ENCODE measurements around the gene STK40.

The STK40 gene

GRCh38 chr1:36419569-36419968 lies 33.8 kb upstream of the STK40 start:
- no peak overlapping the region for H3K4me3 ChIP-seq (ENCODE audit: insufficient read length, low read depth)
- TF ChIP-seq YY1 (IDR thresholded peaks at IDR 0.05; ENCODE audit: insufficient read depth, insufficient read length): no peak
- no peak for TF ChIP-seq SUZ12 (IDR thresholded peaks at IDR 0.05; ENCODE audit: extremely low read depth, insufficient read depth, insufficient read length)
- TF ChIP-seq ZNF274 (IDR thresholded peaks at IDR 0.05; ENCODE audit: low read depth, low read length): no peak
- DNase-seq (ENCODE audit: low read depth, low spot score): no peak
- no peak overlapping the region for H3K9ac ChIP-seq (ENCODE audit: insufficient read length, low read depth)
- H3K9me3 ChIP-seq (ENCODE audit: insufficient read depth, low read length): peaks cover 3% of the 10 kb centered on the region; the same call in 1 of the 2 replicates
- peaks cover 2% of the 10 kb centered on the region for H3K36me3 ChIP-seq (ENCODE audit: insufficient read depth, insufficient read length, low read length)
- no peaks in the 10 kb centered on the region for H3K4me1 ChIP-seq (ENCODE audit: insufficient read depth, insufficient read length)
- H3K27me3 ChIP-seq (ENCODE audit: insufficient read depth, insufficient read length): no peaks in the 10 kb centered on the region

GRCh38 chr1:36419140-36419539 lies 33.4 kb upstream of the STK40 start:
- TF ChIP-seq ZNF274 (IDR thresholded peaks at IDR 0.05; ENCODE audit: low read depth, low read length) (no peak), YY1 (IDR thresholded peaks at IDR 0.05; ENCODE audit: insufficient read depth, insufficient read length) (no peak), SUZ12 (IDR thresholded peaks at IDR 0.05; ENCODE audit: extremely low read depth, insufficient read depth, insufficient read length) (no peak)
- Histone ChIP-seq H3K4me3 (ENCODE audit: insufficient read length, low read depth) (no peak overlapping the region), H3K9ac (ENCODE audit: insufficient read length, low read depth) (no peak overlapping the region), H3K9me3 (ENCODE audit: insufficient read depth, low read length) (peaks cover 8% of the 10 kb centered on the region; the same call in 1 of the 2 replicates), H3K27me3 (ENCODE audit: insufficient read depth, insufficient read length) (no peaks in the 10 kb centered on the region), H3K4me1 (ENCODE audit: insufficient read depth, insufficient read length) (no peaks in the 10 kb centered on the region), H3K36me3 (ENCODE audit: insufficient read depth, insufficient read length, low read length) (peaks cover 2% of the 10 kb centered on the region)
- no peak for DNase-seq (ENCODE audit: low read depth, low spot score)

GRCh38 chr1:36417931-36418330 lies 32.2 kb upstream of the STK40 start:
- Histone ChIP-seq H3K36me3 (ENCODE audit: insufficient read depth, insufficient read length, low read length) (peaks cover 2% of the 10 kb centered on the region), H3K27me3 (ENCODE audit: insufficient read depth, insufficient read length) (no peaks in the 10 kb centered on the region), H3K4me3 (ENCODE audit: insufficient read length, low read depth) (no peak overlapping the region), H3K4me1 (ENCODE audit: insufficient read depth, insufficient read length) (no peaks in the 10 kb centered on the region), H3K9me3 (ENCODE audit: insufficient read depth, low read length) (peaks cover 10% of the 10 kb centered on the region; the same call in 1 of the 2 replicates), H3K9ac (ENCODE audit: insufficient read length, low read depth) (no peak overlapping the region)
- no peak for TF ChIP-seq YY1 (IDR thresholded peaks at IDR 0.05; ENCODE audit: insufficient read depth, insufficient read length)
- TF ChIP-seq ZNF274 (IDR thresholded peaks at IDR 0.05; ENCODE audit: low read depth, low read length): no peak
- TF ChIP-seq SUZ12 (IDR thresholded peaks at IDR 0.05; ENCODE audit: extremely low read depth, insufficient read depth, insufficient read length): no peak
- no peak for DNase-seq (ENCODE audit: low read depth, low spot score)

GRCh38 chr1:36415661-36416326 lies 30.1 kb upstream of the STK40 start:
- Histone ChIP-seq H3K9me3 (ENCODE audit: insufficient read depth, low read length) (peaks cover 10% of the 10 kb centered on the region; the same call in 1 of the 2 replicates), H3K9ac (ENCODE audit: insufficient read length, low read depth) (no peak overlapping the region), H3K27me3 (ENCODE audit: insufficient read depth, insufficient read length) (no peaks in the 10 kb centered on the region), H3K36me3 (ENCODE audit: insufficient read depth, insufficient read length, low read length) (no peaks in the 10 kb centered on the region), H3K4me3 (ENCODE audit: insufficient read length, low read depth) (no peak overlapping the region), H3K4me1 (ENCODE audit: insufficient read depth, insufficient read length) (no peaks in the 10 kb centered on the region)
- no peak for DNase-seq (ENCODE audit: low read depth, low spot score)
- TF ChIP-seq SUZ12 (IDR thresholded peaks at IDR 0.05; ENCODE audit: extremely low read depth, insufficient read depth, insufficient read length) (no peak), ZNF274 (IDR thresholded peaks at IDR 0.05; ENCODE audit: low read depth, low read length) (no peak), YY1 (IDR thresholded peaks at IDR 0.05; ENCODE audit: insufficient read depth, insufficient read length) (no peak)

- no peaks in the 10 kb centered on the region for H3K27me3 ChIP-seq (ENCODE audit: insufficient read depth, insufficient read length)
- H3K9me3 ChIP-seq (ENCODE audit: insufficient read depth, low read length): peaks cover 10% of the 10 kb centered on the region; the same call in 1 of the 2 replicates
- no peak for TF ChIP-seq SUZ12 (IDR thresholded peaks at IDR 0.05; ENCODE audit: extremely low read depth, insufficient read depth, insufficient read length)
- TF ChIP-seq YY1 (IDR thresholded peaks at IDR 0.05; ENCODE audit: insufficient read depth, insufficient read length): no peak
- no peak for TF ChIP-seq ZNF274 (IDR thresholded peaks at IDR 0.05; ENCODE audit: low read depth, low read length)
- no peak for DNase-seq (ENCODE audit: low read depth, low spot score)
- no peak overlapping the region for H3K4me3 ChIP-seq (ENCODE audit: insufficient read length, low read depth)
- no peaks in the 10 kb centered on the region for H3K36me3 ChIP-seq (ENCODE audit: insufficient read depth, insufficient read length, low read length)
- H3K4me1 ChIP-seq (ENCODE audit: insufficient read depth, insufficient read length): no peaks in the 10 kb centered on the region
- no peak overlapping the region for H3K9ac ChIP-seq (ENCODE audit: insufficient read length, low read depth)
Measured at GRCh38 chr1:36414384-36414783, 28.7 kb upstream of the STK40 start.

GRCh38 chr1:36411674-36412648 lies 26.2 kb upstream of the STK40 start:
- TF ChIP-seq ZNF274 (IDR thresholded peaks at IDR 0.05; ENCODE audit: low read depth, low read length): no peak
- TF ChIP-seq YY1 (IDR thresholded peaks at IDR 0.05; ENCODE audit: insufficient read depth, insufficient read length): no peak
- no peak for TF ChIP-seq SUZ12 (IDR thresholded peaks at IDR 0.05; ENCODE audit: extremely low read depth, insufficient read depth, insufficient read length)
- DNase-seq (ENCODE audit: low read depth, low spot score): no peak
- no peaks in the 10 kb centered on the region for H3K36me3 ChIP-seq (ENCODE audit: insufficient read depth, insufficient read length, low read length)
- H3K9ac ChIP-seq (ENCODE audit: insufficient read length, low read depth): no peak overlapping the region
- H3K9me3 ChIP-seq (ENCODE audit: insufficient read depth, low read length): peaks cover 10% of the 10 kb centered on the region; the same call in 1 of the 2 replicates
- no peaks in the 10 kb centered on the region for H3K27me3 ChIP-seq (ENCODE audit: insufficient read depth, insufficient read length)
- H3K4me3 ChIP-seq (ENCODE audit: insufficient read length, low read depth): no peak overlapping the region
- H3K4me1 ChIP-seq (ENCODE audit: insufficient read depth, insufficient read length): no peaks in the 10 kb centered on the region

- no peaks in the 10 kb centered on the region for H3K36me3 ChIP-seq (ENCODE audit: insufficient read depth, insufficient read length, low read length)
- H3K4me1 ChIP-seq (ENCODE audit: insufficient read depth, insufficient read length): no peaks in the 10 kb centered on the region
- no peak for DNase-seq (ENCODE audit: low read depth, low spot score)
- H3K9ac ChIP-seq (ENCODE audit: insufficient read length, low read depth): no peak overlapping the region
- no peak overlapping the region for H3K4me3 ChIP-seq (ENCODE audit: insufficient read length, low read depth)
- no peak for TF ChIP-seq SUZ12 (IDR thresholded peaks at IDR 0.05; ENCODE audit: extremely low read depth, insufficient read depth, insufficient read length)
- no peak for TF ChIP-seq ZNF274 (IDR thresholded peaks at IDR 0.05; ENCODE audit: low read depth, low read length)
- TF ChIP-seq YY1 (IDR thresholded peaks at IDR 0.05; ENCODE audit: insufficient read depth, insufficient read length): no peak
- no peaks in the 10 kb centered on the region for H3K9me3 ChIP-seq (ENCODE audit: insufficient read depth, low read length)
- no peaks in the 10 kb centered on the region for H3K27me3 ChIP-seq (ENCODE audit: insufficient read depth, insufficient read length)
Measured at GRCh38 chr1:36408479-36408878, 22.8 kb upstream of the STK40 start.
